GM23338 (cell line): Measurements from ENCODE around the gene EXOC1L.

Source experiments
- POLR2AphosphoS5 ChIP-seq: IDR thresholded peaks from 2 replicates; pipeline ENCODE4 v1.6.1; 2016; ENCODE audit warnings: antibody characterized with exemption, low read depth
- TF ChIP-seq, protein P1 (sequence below), 2 experiments: fragments of 200-600 bp in 1 of 2; sonication (generic) in 1 of 2; conservative IDR thresholded peaks; 2 replicates each; pipeline versions ENCODE4 v1.5.1 to v1.6.1; 2016 to 2017; ENCODE audit warnings: antibody characterized with exemption in 2 of 2, low read depth in 2 of 2, mild to moderate bottlenecking in 2 of 2, moderate library complexity in 1 of 2

- TF ChIP-seq, protein P1, sequence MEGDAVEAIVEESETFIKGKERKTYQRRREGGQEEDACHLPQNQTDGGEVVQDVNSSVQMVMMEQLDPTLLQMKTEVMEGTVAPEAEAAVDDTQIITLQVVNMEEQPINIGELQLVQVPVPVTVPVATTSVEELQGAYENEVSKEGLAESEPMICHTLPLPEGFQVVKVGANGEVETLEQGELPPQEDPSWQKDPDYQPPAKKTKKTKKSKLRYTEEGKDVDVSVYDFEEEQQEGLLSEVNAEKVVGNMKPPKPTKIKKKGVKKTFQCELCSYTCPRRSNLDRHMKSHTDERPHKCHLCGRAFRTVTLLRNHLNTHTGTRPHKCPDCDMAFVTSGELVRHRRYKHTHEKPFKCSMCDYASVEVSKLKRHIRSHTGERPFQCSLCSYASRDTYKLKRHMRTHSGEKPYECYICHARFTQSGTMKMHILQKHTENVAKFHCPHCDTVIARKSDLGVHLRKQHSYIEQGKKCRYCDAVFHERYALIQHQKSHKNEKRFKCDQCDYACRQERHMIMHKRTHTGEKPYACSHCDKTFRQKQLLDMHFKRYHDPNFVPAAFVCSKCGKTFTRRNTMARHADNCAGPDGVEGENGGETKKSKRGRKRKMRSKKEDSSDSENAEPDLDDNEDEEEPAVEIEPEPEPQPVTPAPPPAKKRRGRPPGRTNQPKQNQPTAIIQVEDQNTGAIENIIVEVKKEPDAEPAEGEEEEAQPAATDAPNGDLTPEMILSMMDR (conservative IDR thresholded peaks at IDR 0.05; ENCODE audit: low read depth in 2 of 2) = no peak
- TF ChIP-seq POLR2AphosphoS5 = no peak
These were observed 2.7 kb downstream of the EXOC1L start for GRCh38 chr4:55822329-55822728.
